ENCODE results near the gene TMC2. TPM values are rescaled to one million over a fixed set of nuclear protein-coding genes. Genes with fewer than 3 reads are reported as not detected.

Gene TMC2
- total and polyA plus RNA-seq, 2 of the 8 experiments (the other 6 are each of a cell fraction or from before 2014, with no cell fraction given): not detected

GRCh38 chr20:2625062-2625461 is 88.7 kb downstream of the TMC2 start:
- no peaks in the 10 kb centered on the region for H3K79me1 ChIP-seq (ENCODE audit: low read depth, low read length)
- POLR2A ChIA-PET (ENCODE audit: partially characterized antibody): interaction anchor here (1.2 kb wide), 1 partner anchor 16 kb away, joined by 3 read pairs; no protein-coding TSS in a partner anchor
- no peak overlapping the region for H3K27ac ChIP-seq (ENCODE audit: low read depth, low read length)
- H4K5ac ChIP-seq (ENCODE audit: insufficient read length, low read depth, low read length): no peak overlapping the region
- no peak overlapping the region for H3K56ac ChIP-seq (replicated peaks; ENCODE audit: insufficient read length, low read depth, low read length)
- no peak overlapping the region for H3K4me2 ChIP-seq (ENCODE audit: insufficient read depth in 1 of 2, low read depth in 2 of 2, low read length in 2 of 2)
- WGBS, 2 experiments (ENCODE audit: extremely low coverage in 1 of 2, insufficient coverage in 1 of 2, insufficient read length in 1 of 2, insufficient replicate concordance in 2 of 2, low coverage in 1 of 2, low lambda C conversion rate in 2 of 2, missing lambda C conversion rate in 1 of 2): 85% methylated on average over 2 of the region's 2 CpGs; no CpG with 5 or more reads in 1 of the 2 experiments
- H3K36me3 ChIP-seq (ENCODE audit: control insufficient read depth in 2 of 4, insufficient read depth in 4 of 4, low read length in 3 of 4): no peaks in the 10 kb centered on the region
- H3K4me3 ChIP-seq (ENCODE audit: extremely low read depth in 1 of 4, insufficient read depth in 2 of 4, low read depth in 3 of 4, low read length in 4 of 4): no peak overlapping the region
- H3K4me1 ChIP-seq (replicated peaks in 1 of 4; ENCODE audit: control insufficient read depth in 3 of 4, insufficient read depth in 4 of 4, low read length in 3 of 4): no peaks in the 10 kb centered on the region
- no peak overlapping the region for H2BK12ac ChIP-seq (ENCODE audit: low read depth, low read length)
- FAIRE-seq (no peak), DNase-seq (ENCODE audit: low read depth in 1 of 2, low spot score in 2 of 2) (no peak)
- H4K20me1 ChIP-seq (replicated peaks in 1 of 2; ENCODE audit: control insufficient read depth in 1 of 2, insufficient read depth in 2 of 2, low read length in 2 of 2): no peaks in the 10 kb centered on the region
- H3K23me2 ChIP-seq (ENCODE audit: low read depth, low read length): no peaks in the 10 kb centered on the region
- H3K79me2 ChIP-seq (ENCODE audit: control insufficient read depth in 1 of 2, insufficient read depth in 2 of 2, low read length in 2 of 2): no peaks in the 10 kb centered on the region
- H3K9me3 ChIP-seq (ENCODE audit: insufficient read depth in 2 of 2, low read depth in 1 of 2, low read length in 1 of 2): no peaks in the 10 kb centered on the region
- H3K27me3 ChIP-seq (replicated peaks in 1 of 4; ENCODE audit: control insufficient read depth in 3 of 4, extremely low read depth in 1 of 4, insufficient read depth in 3 of 4, low read length in 3 of 4): no peaks in the 10 kb centered on the region; a peak in 1 of 7 replicates
- CTCF ChIA-PET (ENCODE audit: partially characterized antibody): no interaction called here
- no peak overlapping the region for H4K8ac ChIP-seq (ENCODE audit: extremely low read depth, insufficient read depth, low read length)
- H2BK15ac ChIP-seq (ENCODE audit: low read length): no peak overlapping the region
- H2AFZ ChIP-seq (ENCODE audit: low read length): no peak overlapping the region
- no peak overlapping the region for H3K23ac ChIP-seq (ENCODE audit: insufficient read length)
- no peak overlapping the region for H2BK5ac ChIP-seq (ENCODE audit: low read depth, low read length)
- H2BK20ac ChIP-seq (ENCODE audit: low read length): no peak overlapping the region
- no peak overlapping the region for H3K4ac ChIP-seq (replicated peaks; ENCODE audit: insufficient read length, low read depth, low read length)
- no peak overlapping the region for H3K9ac ChIP-seq (replicated peaks in 1 of 4; ENCODE audit: extremely low read depth in 1 of 4, low read depth in 3 of 4, low read length in 3 of 4)
- H3K14ac ChIP-seq (ENCODE audit: insufficient read length): no peak overlapping the region
- H2AK5ac ChIP-seq (ENCODE audit: low read depth, low read length): no peak overlapping the region
- no peak overlapping the region for H3K18ac ChIP-seq (ENCODE audit: extremely low read depth, low read length)
- H2BK120ac ChIP-seq (replicated peaks; ENCODE audit: low read depth, low read length): no peak overlapping the region
- H4K91ac ChIP-seq (replicated peaks; ENCODE audit: insufficient read length, low read length): no peak overlapping the region
- no peak for TF ChIP-seq RXRA (IDR thresholded peaks at IDR 0.05; ENCODE audit: insufficient read depth, low read depth, low read length)
- TF ChIP-seq BRCA1 (IDR thresholded peaks at IDR 0.05; ENCODE audit: low read depth, low read length): no peak
- TF ChIP-seq YY1 (IDR thresholded peaks at IDR 0.05; ENCODE audit: low read depth, low read length): no peak
- TF ChIP-seq SIN3A (conservative IDR thresholded peaks at IDR 0.05 in 1 of 2, IDR thresholded peaks at IDR 0.05 in 1 of 2; ENCODE audit: low read depth in 1 of 2, low read length in 2 of 2): no peak
- TF ChIP-seq JUN (IDR thresholded peaks at IDR 0.05; ENCODE audit: low read depth, low read length): no peak
- TF ChIP-seq CTCF (IDR thresholded peaks at IDR 0.05; ENCODE audit: control extremely low read depth in 1 of 3, insufficient read depth in 1 of 3, low read depth in 1 of 3, low read length in 3 of 3): no peak
- TF ChIP-seq SRF (IDR thresholded peaks at IDR 0.05; ENCODE audit: low read depth, low read length): no peak
- TF ChIP-seq E2F6 (IDR thresholded peaks at IDR 0.05): no peak
- no peak for TF ChIP-seq CBX8 (IDR thresholded peaks at IDR 0.05; ENCODE audit: borderline replicate concordance, low read depth, low read length)
- TF ChIP-seq SIRT6 (IDR thresholded peaks at IDR 0.05; ENCODE audit: low read length): no peak
- TF ChIP-seq CREB1 (IDR thresholded peaks at IDR 0.05): no peak
- no peak for TF ChIP-seq SIX5 (IDR thresholded peaks at IDR 0.05; ENCODE audit: low read depth, low read length)

Data from H1 (cell line).